H4 (cell line): ENCODE data around the gene CDC16. TPM values are rescaled to one million over a fixed set of nuclear protein-coding genes. Genes with fewer than 3 reads are reported as not detected.
"Not testable (repeated sequence)": the region's sequence is repeated elsewhere in the genome, so short reads cannot be mapped to it uniquely, and the experiment has no call there.

ENCODE experiments used
- DNase-seq: peaks from one replicate; pipeline ENCODE4 v3.0.0-alpha.2; 2015; ENCODE audit warnings: low spot score
- total RNA-seq: library from RNA; depleted of rRNA; stranded (reverse); fragments of >200 nt; shearing (Covaris generic); gene quantifications from 2 replicates; pipeline ENCODE4 v1.2.3, GENCODE V29; 2014; rRNA removed

CDC16 gene
- 17.0 and 17.6 TPM in 2 replicates for total RNA-seq

DNA sequence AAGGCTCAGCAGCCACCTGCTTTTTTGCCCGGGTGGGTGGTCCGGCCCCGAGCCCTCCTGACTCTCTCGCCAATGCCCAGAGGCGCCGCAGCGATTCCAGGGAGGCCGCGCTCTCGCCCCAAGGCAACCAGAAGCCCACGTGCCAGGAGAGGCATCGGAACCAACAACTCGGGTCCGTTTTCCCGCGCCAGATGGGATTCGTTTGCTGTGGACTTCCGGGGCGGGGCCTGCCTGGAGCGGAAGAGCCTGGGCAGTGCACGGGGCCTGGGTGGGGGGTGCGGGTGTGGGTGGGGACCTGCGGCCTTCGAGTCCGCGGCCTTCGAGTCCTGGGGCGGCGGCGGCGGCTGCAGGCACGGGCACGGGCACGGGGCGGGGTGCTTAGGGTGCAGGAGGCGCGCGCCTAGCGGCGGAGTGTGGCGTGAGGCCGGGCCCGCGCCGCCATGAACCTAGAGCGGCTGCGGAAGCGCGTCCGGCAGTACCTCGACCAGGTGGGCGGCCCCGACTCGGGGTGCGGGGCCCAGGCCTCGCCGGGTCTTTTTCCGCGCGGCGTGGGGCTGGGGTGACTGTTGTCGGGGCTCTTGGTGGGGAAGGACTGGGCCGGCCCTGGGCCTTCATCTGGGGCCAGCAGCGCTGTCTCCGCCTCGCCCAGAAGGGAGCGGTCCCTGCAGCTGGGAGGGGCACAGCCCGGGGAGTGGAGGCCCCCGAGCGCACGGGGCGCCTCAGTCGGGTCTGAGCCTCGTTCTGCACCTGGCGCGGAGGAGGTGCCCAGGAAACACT is at the start of gene CDC16:
CDC16 (plus strand) TSS at position 253 of the 777 bp plus-strand sequence; CDS start at position 441, 188 bp downstream.
- DNase-seq, result peak; percentile 82

GRCh38 chr13:114185182-114185971 is 49.3 kb upstream of the CDC16 start:
- DNase-seq, result no peak

- no peak for DNase-seq
Measured at GRCh38 chr13:114194853-114195252, 39.8 kb upstream of the CDC16 start.

GRCh38 chr13:114196629-114197028 is 38.1 kb upstream of the CDC16 start:
- DNase-seq, result no peak

DNA sequence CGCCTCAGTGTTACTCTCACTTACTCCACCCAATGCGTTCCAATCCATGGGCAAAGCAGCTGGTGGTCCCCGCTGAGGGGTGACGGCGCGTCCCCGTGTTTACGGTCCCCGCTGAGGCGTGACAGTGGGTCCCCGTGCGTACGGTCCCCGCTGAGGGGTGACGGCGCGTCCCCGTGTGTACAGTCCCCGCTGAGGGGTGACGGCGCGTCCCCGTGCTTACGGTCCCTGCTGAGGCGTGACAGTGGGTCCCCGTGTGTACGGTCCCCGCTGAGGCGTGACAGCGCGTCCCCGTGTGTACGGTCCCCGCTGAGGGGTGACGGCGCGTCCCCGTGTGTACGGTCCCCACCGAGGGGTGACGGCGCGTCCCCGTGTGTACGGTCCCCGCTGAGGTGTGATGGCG is 36.1 kb upstream of the CDC16 start:
- DNase-seq, result no peak

GRCh38 chr13:114199526-114199925 is 35.2 kb upstream of the CDC16 start:
- DNase-seq, result not testable (repeated sequence)

DNA sequence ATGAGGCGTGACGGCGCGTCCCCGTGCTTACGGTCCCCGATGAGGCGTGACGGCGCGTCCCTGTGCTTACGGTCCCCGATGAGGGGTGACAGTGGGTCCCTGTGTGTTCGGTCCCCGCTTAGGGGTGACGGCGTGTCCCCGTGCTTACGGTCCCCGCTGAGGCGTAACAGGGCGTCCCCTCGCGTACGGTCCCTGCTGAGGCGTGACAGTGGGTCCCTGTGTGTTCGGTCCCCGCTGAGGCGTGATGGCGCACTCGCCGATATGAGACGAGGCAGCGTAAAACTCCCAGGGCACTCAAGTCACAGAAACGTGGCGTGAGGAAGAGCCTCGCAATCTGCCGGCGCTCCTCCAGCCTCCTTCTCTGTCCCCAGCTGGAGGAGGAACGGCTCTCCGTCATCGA is 34.7 kb upstream of the CDC16 start:
- no peak for DNase-seq

DNA sequence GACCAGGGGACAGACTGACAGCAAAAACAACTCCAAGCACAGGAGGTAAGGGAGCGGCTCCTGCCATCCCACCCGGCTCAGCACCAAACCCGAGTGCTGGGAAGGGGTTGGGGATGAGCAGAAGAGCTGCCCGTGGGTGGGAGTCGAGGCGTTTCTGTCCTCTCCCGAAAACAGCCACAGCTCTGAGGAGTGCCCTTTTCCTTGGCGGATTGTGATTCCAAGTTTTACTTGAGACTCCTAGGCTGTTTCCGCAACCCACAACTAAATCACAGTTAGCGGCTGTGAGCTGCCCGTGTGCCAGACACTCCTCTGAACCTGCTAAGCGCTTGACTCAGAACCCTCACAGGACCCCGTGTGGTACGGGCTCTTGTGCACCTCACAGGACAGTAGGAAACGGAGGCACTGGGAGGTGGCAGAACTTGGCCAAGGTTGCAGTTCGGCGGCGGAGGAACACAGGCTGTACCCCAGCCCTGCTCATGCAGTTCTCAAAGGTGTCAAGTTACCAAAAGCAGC is 34.2 kb upstream of the CDC16 start:
- no peak for DNase-seq

- DNase-seq, result no peak
Measured at GRCh38 chr13:114202581-114202980, 32.1 kb upstream of the CDC16 start.

DNA sequence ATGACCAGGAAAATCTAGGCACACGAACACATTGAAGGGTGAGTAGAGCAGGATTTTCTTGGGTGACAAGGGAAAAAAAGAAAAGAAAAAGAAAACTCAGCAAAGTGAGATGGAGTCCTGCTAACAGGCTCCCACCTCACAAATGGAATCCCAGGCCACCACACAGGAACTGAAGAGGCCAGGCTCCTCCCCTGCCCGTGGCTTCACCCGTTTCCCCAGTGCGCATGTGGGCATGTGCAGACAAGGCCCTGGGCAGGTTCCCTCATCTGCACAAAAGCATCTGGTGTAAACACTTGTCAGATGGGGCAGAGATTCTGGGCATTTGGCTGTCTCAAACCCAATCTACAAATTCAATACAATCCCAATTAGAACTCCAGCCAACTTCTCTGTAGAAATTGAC is 31.2 kb upstream of the CDC16 start:
- no peak for DNase-seq

GRCh38 chr13:114204894-114205293 is 29.8 kb upstream of the CDC16 start:
- DNase-seq, result no peak

- no peak for DNase-seq
Measured at GRCh38 chr13:114208134-114208533, 26.6 kb upstream of the CDC16 start.

GRCh38 chr13:114211446-114212157 is 23.1 kb upstream of the CDC16 start:
- no peak for DNase-seq

DNA sequence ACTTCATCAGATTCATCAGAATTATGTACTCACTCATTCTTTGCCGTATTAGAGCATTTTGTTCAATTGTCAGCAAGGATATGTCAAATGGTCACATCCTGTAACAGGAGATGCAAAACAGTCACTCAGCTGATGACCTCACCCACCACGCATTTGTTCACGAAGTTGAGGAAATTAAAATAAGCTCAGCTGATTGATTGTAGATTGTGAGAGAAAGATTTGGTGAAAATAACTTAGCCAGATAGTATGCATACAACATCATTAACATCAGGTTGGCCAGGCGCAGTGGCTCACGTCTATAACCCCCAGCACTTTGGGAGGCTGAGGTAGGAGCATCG is 22.6 kb upstream of the CDC16 start:
- no peak for DNase-seq

- DNase-seq, result no peak
Measured at GRCh38 chr13:114213980-114214379, 20.7 kb upstream of the CDC16 start.

DNA sequence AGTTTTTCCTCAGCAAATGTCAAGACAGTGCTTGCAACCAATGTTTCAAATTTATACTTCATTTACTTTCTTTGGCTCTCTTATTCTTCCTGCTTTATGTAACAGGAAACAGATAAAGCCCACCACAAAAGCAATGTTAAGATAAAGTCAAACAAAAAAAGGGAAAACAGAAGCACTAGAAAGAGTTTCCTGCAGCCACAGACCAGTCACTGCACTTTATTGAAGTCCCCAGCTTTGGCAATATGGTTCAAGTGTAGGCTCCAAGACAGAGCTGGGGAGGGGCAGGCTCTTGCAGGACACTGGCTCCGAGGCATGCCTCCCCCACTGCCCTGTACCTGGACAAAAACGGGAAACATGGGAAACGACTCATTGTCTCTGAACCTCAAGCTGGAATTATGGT is 15.3 kb upstream of the CDC16 start:
- DNase-seq, result no peak

- DNase-seq, result peak; percentile 10
Measured at GRCh38 chr13:114222461-114222968, 12.2 kb upstream of the CDC16 start.

GRCh38 chr13:114224201-114224600 is 10.5 kb upstream of the CDC16 start:
- no peak for DNase-seq

GRCh38 chr13:114225610-114226009 is 9.1 kb upstream of the CDC16 start:
- no peak for DNase-seq

DNA sequence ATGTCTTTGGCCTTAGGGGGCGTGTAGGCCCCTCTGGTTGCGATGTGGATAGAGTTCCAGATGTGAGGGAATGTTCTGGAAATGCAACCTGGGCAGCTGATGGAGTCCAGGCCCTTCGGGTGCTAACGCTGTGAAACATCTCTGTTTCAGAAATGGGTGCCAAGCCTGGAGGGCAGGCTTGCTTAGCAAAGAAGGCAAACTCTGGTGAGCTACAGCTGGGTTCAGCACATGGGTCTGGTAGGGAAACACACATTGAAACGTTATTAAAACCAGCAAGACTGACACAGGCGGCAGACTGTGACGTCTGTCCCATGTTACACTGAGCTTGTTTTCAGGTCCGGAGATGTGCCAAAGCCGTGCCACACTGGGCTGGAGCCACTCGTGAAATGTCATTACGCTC is 8.6 kb upstream of the CDC16 start:
- DNase-seq, result no peak

- DNase-seq, result peak; percentile 55
Measured at GRCh38 chr13:114226699-114227323, 7.9 kb upstream of the CDC16 start.

- DNase-seq, result no peak
Measured at GRCh38 chr13:114227528-114227927, 7.2 kb upstream of the CDC16 start.
